ENCODE data around the gene IRF8.

Gene IRF8

DNA sequence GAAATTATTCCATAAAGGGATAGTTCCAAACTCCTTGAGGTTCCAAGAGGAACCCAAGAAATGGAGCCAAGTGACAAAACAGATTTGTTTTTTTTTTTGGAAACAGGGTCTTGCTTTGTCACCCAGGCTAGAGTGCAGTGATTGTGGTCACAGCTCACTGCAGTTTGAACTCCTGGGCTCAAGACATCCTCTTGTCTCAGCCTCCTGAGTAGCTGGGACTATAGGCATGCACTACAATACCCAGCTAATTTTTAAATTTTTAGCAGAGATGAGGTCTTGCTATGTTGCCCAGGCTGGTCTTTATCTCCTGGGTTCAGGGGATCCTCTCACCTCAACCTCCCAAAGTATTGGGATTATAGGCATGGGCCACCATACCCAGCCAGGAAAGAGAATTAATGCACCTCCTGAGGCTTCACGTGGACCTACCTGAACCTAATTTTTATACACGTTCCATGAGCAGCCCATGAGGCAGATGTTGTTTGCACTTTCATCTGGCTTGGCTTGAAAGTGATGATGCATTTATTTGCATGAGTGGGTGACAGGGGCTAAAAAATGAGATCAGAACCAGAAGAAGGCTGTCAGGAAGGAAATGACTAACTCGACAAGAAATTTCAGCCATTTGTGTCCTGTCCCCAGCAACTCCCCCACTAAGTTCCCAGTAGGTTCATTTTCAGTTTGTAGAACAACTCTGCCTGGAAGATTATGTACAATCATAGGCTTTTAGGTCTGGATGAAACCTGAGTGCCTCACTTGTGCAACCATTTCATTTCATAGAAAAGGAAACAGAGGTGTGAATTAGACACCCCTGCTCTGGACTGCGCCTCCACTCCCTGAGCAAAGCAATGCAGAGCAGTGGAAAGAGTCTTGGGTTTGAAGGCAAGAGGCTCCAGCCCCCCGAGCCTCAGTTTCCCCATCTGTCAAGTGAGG lies 10.3 kb upstream of the IRF8 start:
- peak in 2 of 11 experiments; percentile 22 to 79; a peak in 2 of 22 replicates for TF ChIP-seq Cebpa-rat (IDR thresholded peaks at IDR 0.05)
- Histone ChIP-seq H3K27ac (peak overlapping the region; percentile 70 to 90 (median 82)), H3K4me3 (peak overlapping the region in 7 of 10 experiments; percentile 4 to 49 (median 27); a peak in 11 of 20 replicates), H3K4me1 (peaks cover 41 to 97% (median 87%) of the 10 kb centered on the region in 10 experiments), H3K36me3 (no peaks in the 10 kb centered on the region), H3K4me2 (peak overlapping the region; percentile 82 to 98 (median 92)), H4K20me1 (no peaks in the 10 kb centered on the region), H3K9ac (peak overlapping the region; percentile 51 to 75 (median 64)), H3K9me3 (replicated peaks in 1 of 11) (no peaks in the 10 kb centered on the region), H3K27me3 (peaks cover 0 to 8% (median 0%) of the 10 kb centered on the region in 11 experiments; a peak in 1 of 22 replicates)

DNA sequence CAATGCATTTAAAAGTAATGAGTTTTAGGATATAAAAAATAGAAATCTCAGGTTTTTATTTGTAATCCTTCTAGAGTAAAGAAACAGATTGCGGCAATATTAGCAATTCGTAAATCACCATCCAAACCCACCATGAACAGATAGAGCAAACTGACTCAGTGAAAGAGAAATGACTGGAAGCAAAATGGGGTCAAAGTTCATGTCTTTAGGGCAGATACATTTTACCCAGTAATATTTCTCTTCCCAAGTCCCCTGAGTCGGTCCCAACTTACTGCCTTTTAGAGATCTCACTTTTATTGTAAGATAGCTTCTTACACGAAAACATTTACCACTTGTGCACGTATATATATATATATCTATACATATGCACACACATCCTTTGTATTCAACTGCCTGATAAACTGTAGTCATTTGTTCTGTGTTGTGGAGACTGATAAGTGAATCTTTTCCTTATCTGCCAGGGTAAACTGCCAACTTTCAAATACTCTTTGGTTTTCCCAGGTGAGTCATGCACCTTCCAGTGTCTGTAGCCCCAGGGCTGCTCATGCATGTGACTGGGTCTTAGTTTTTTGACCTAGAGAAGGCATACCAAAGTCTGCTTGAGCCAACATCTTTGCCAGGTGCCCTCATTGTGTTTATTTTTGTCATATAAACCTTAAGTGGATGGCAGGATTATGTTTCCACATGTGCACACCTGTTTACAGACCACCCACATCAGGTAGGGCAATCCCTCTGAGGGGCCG lies 7.8 kb upstream of the IRF8 start:
- Histone ChIP-seq H3K4me2 (peak overlapping the region in 9 of 11 experiments; percentile 44 to 98 (median 92); a peak in 16 of 22 replicates), H3K9ac (0 out of 22 replicates have a peak overlapping the region, but pooled peaks of 1 of the 11 experiments have one; percentile 1), H3K4me1 (peaks cover 34 to 100% (median 89%) of the 10 kb centered on the region in 10 experiments), H3K4me3 (no peak overlapping the region), H3K36me3 (no peaks in the 10 kb centered on the region), H4K20me1 (no peaks in the 10 kb centered on the region), H3K27me3 (peaks cover 0 to 4% (median 0%) of the 10 kb centered on the region in 11 experiments; a peak in 5 of 22 replicates), H3K9me3 (replicated peaks in 1 of 11) (no peaks in the 10 kb centered on the region), H3K27ac (no peak overlapping the region)
- TF ChIP-seq Cebpa-rat (IDR thresholded peaks at IDR 0.05), result no peak

DNA sequence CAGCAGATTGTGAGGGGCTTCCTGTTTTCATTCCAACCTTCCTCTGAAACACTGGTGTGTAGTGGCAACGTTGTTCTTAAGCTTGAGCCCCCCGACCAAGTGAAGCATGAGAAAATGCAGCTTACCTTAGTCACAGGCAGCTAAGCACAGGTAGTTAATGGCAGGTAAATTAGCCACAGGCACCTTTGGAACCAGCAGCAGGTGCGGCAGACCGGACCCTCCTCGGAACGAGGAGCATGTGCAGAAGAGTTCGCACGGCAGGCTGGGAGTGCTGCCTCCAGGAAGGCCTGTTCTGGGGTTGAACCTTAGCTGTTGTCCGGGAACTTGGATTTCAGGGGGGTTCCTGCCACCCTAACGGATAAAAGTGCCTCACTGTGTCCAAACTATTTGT lies 7.2 kb upstream of the IRF8 start:
- H3K4me2 ChIP-seq, result peak overlapping the region in 8 of 11 experiments; percentile 44 to 98 (median 94); a peak in 13 of 22 replicates
- 0 out of 22 replicates have a peak overlapping the region, but pooled peaks of 1 of the 11 experiments have one; percentile 1 for H3K9ac ChIP-seq
- H4K20me1 ChIP-seq, result no peaks in the 10 kb centered on the region
- H3K9me3 ChIP-seq (replicated peaks in 1 of 11), result no peaks in the 10 kb centered on the region
- H3K36me3 ChIP-seq, result no peaks in the 10 kb centered on the region
- H3K4me1 ChIP-seq, result peaks cover 34 to 100% (median 89%) of the 10 kb centered on the region in 10 experiments
- H3K27ac ChIP-seq, result no peak overlapping the region
- peaks cover 0 to 10% (median 2%) of the 10 kb centered on the region in 11 experiments; a peak in 11 of 22 replicates for H3K27me3 ChIP-seq
- TF ChIP-seq Cebpa-rat (IDR thresholded peaks at IDR 0.05), result no peak
- no peak overlapping the region for H3K4me3 ChIP-seq

DNA sequence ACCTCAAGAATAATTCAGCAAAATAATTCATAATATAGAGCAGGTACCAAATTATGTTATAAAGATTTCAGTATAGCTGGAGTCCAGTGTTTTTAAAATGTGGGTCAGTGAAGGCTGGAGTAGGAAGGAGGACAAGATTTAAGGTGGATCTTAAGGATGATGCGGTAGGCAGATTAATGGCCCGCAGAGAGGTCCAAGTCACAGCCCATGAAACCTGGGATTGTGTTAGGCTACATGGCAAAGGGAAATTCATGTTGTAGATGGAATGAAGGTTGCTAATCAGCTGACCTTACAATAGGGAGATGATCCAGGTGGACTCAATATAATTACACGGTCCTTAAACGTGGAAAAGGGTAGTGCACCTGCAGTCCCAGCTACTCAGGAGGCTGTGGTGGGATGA lies 6.2 kb upstream of the IRF8 start:
- peaks cover 32 to 100% (median 89%) of the 10 kb centered on the region in 10 experiments for H3K4me1 ChIP-seq
- no peak for TF ChIP-seq Cebpa-rat (IDR thresholded peaks at IDR 0.05)
- H3K27me3 ChIP-seq, result peaks cover 0 to 20% (median 12%) of the 10 kb centered on the region in 11 experiments; a peak in 18 of 22 replicates
- H3K4me3 ChIP-seq, result no peak overlapping the region
- no peak overlapping the region for H3K27ac ChIP-seq
- H3K9ac ChIP-seq, result no peak overlapping the region
- no peaks in the 10 kb centered on the region for H3K36me3 ChIP-seq
- H3K9me3 ChIP-seq (replicated peaks in 1 of 11), result no peaks in the 10 kb centered on the region
- H3K4me2 ChIP-seq, result peak overlapping the region in 9 of 11 experiments; percentile 9 to 95 (median 49); a peak in 13 of 22 replicates
- no peaks in the 10 kb centered on the region for H4K20me1 ChIP-seq

DNA sequence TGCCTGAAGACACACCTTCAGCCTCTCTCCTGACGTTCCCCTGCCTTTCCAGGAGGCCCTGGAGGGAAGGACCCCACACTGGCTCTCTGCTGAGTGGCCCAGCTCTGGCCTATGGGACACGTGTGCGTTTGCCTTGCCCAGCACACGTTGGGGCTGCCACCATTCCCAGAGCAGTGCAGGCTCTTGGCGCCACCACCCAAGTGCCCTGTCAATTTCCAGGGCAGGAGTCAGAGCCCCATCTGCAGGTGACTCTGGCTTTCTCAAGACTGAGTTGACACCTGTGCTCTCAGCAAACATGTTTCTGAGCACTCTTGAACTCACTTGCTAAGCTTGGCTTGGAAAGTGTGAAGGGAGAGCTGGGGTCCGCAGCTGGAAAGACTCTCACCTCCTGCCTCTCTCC lies 4.7 kb upstream of the IRF8 start:
- Histone ChIP-seq H3K4me2 (peak overlapping the region; percentile 11 to 95 (median 48); a peak in 21 of 22 replicates), H3K4me3 (no peak overlapping the region), H3K27ac (peak overlapping the region in 5 of 11 experiments; percentile 5 to 20 (median 14); a peak in 4 of 22 replicates), H3K27me3 (peaks cover 0 to 35% (median 27%) of the 10 kb centered on the region in 11 experiments; a peak in 19 of 22 replicates), H3K4me1 (peaks cover 29 to 99% (median 84%) of the 10 kb centered on the region in 10 experiments), H3K36me3 (no peaks in the 10 kb centered on the region), H4K20me1 (peaks cover 0 to 4% (median 0%) of the 10 kb centered on the region in 11 experiments; a peak in 9 of 22 replicates), H3K9me3 (replicated peaks in 1 of 11) (no peaks in the 10 kb centered on the region), H3K9ac (no peak overlapping the region; a peak in 1 of 22 replicates)
- TF ChIP-seq Cebpa-rat (IDR thresholded peaks at IDR 0.05), result no peak

DNA sequence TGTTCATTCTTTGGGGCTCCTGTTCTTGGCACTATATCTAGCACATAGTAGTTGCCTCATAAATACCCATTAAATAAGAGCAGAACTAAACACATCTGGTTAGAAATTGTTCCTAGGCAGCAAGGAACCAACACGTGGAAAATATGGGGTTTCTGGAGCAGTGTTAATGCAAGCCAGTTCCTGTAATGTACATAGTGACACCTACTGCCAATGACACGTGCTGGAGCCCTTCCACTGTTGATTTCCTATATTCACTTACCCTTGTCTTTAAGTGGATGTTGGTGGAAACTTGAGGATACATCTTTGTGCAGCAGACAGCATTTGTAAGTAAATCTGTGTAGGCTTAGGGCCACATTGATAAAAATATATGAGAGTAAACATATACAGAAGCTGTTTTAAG lies 1.6 kb upstream of the IRF8 start:
- Histone ChIP-seq H3K9me3 (replicated peaks in 1 of 11) (no peaks in the 10 kb centered on the region), H3K27ac (no peak overlapping the region), H3K9ac (peak overlapping the region in 4 of 11 experiments; percentile 80 to 82 (median 82); a peak in 6 of 22 replicates), H3K4me2 (peak overlapping the region in 7 of 11 experiments; percentile 88 to 99 (median 95); a peak in 13 of 22 replicates), H3K36me3 (peaks cover 0 to 28% (median 23%) of the 10 kb centered on the region in 11 experiments; a peak in 14 of 22 replicates), H3K27me3 (peaks cover 0 to 63% (median 50%) of the 10 kb centered on the region in 11 experiments; a peak in 19 of 22 replicates), H3K4me3 (peak overlapping the region in 5 of 10 experiments; percentile 77 to 92 (median 88); a peak in 10 of 20 replicates), H4K20me1 (peaks cover 0 to 35% (median 27%) of the 10 kb centered on the region in 11 experiments; a peak in 15 of 22 replicates), H3K4me1 (peaks cover 18 to 94% (median 69%) of the 10 kb centered on the region in 10 experiments)
- TF ChIP-seq Cebpa-rat (IDR thresholded peaks at IDR 0.05), result no peak

DNA sequence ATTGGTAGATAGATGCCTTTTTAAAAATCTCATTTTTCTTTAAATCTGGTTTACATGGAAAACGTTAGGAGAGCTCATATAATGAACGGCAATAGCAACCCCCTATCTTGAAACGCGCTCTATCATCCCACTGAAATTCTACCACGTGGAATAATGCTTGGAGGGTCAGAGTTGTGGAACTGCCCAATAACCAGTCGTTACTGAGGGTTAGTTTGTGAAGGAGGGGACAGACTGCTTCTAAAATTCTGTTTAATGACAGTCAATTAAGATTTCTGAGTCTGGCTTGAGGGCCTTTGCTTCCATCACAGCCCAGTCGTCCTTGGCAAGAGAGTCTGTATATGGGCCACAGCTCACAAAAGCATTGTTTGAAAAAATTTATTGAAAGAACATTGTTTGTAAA lies 482 bp downstream of the IRF8 start:
- peaks cover 0 to 55% (median 44%) of the 10 kb centered on the region in 11 experiments; a peak in 15 of 22 replicates for H4K20me1 ChIP-seq
- peak overlapping the region; percentile 77 to 99 (median 95) for H3K4me2 ChIP-seq
- peaks cover 0 to 6% (median 0%) of the 10 kb centered on the region in 11 experiments; a peak in 3 of 22 replicates for H3K9me3 ChIP-seq (replicated peaks in 1 of 11)
- H3K27me3 ChIP-seq, result peaks cover 0 to 63% (median 50%) of the 10 kb centered on the region in 11 experiments; a peak in 19 of 22 replicates
- peak overlapping the region; percentile 52 to 75 (median 69); a peak in 17 of 22 replicates for H3K27ac ChIP-seq
- H3K4me1 ChIP-seq, result peaks cover 39 to 94% (median 72%) of the 10 kb centered on the region in 10 experiments
- H3K4me3 ChIP-seq, result peak overlapping the region; percentile 44 to 92 (median 72)
- peaks cover 0 to 49% (median 43%) of the 10 kb centered on the region in 11 experiments; a peak in 18 of 22 replicates for H3K36me3 ChIP-seq
- H3K9ac ChIP-seq, result peak overlapping the region; percentile 63 to 82 (median 77)
- TF ChIP-seq Cebpa-rat (IDR thresholded peaks at IDR 0.05), result no peak
